H1 (cell line): ENCODE data around the gene MACROD2. TPM values are rescaled to one million over a fixed set of nuclear protein-coding genes. Genes with fewer than 3 reads are reported as not detected.

Experiments
- ATF3 ChIP-seq: IDR thresholded peaks from 2 replicates; pipeline ENCODE4 v1.6.1; 2011; ENCODE audit warnings: low read depth, mild to moderate bottlenecking, low read length; ENCODE audit not compliant: insufficient read depth
- EGR1 ChIP-seq: IDR thresholded peaks from 2 replicates; pipeline ENCODE4 v1.6.1; 2011; ENCODE audit warnings: low read depth, low read length, borderline replicate concordance
- TCF12 ChIP-seq: IDR thresholded peaks from 2 replicates; pipeline ENCODE4 v1.6.1; 2011; ENCODE audit warnings: low read depth, mild to moderate bottlenecking, low read length
- polyA plus RNA-seq, 7 experiments: library from polyadenylated mRNA; depleted of rRNA in 3 of 7; stranded (reverse) in 5 of 7; unstranded in 2 of 7; fragments of >200 nt in 5 of 7; fragments of 200-250 nt in 2 of 7; gene quantifications; 1 replicate in 5 of 7; 2 replicates in 1 of 7; 4 replicates in 1 of 7; pipeline versions ENCODE4 v1.2.1 to v1.2.3, GENCODE V29; 2011 to 2013; ENCODE audit warnings: missing spikeins in 2 of 7, mixed read lengths in 2 of 7
- total RNA-seq: library from RNA; stranded (reverse); fragmentation: NEBNext Ultra II Directional; extraction: Animal tissue kit (Norgen Biotek cat#: 25700); gene quantifications from 2 replicates; pipeline ENCODE4 v1.2.1, GENCODE V29; 2021

The MACROD2 gene
- total and polyA plus RNA-seq, 2 of the 8 experiments (the other 6 are each of a cell fraction or from before 2014, with no cell fraction given): 0.70 to 3.9 TPM

- TF ChIP-seq EGR1: no peak
- no peak for TF ChIP-seq ATF3
- TF ChIP-seq TCF12: no peak
Observed at GRCh38 chr20:15162079-15162647, 1166.8 kb downstream of the MACROD2 start (continued).
